Right lobe of liver (tissue), 4 donors: ENCODE measurements around the gene WDR90.

Experiments used
- CTCF ChIP-seq, 4 donors: fragments of 200-600 bp in 3 of 4; fragments of 450-650 bp in 1 of 4; IDR thresholded peaks; one replicate each; pipeline versions ENCODE4 v1.5.1 to v1.8.0; 2016 to 2022; ENCODE audit warnings: antibody characterized with exemption in 4 of 4, mild to moderate bottlenecking in 2 of 4
- POLR2A ChIP-seq: fragments of 450-650 bp; IDR thresholded peaks from one replicate; pipeline ENCODE4 v1.6.1; 2017; ENCODE audit warnings: antibody characterized with exemption, mild to moderate bottlenecking
- donor health status: DM: no; HTN: no; CAD: no.
- donor health status: DM: no; HTN: no; CAD: no.
- donor health status: DM: no; HTN: yes; CAD: no.

DNA sequence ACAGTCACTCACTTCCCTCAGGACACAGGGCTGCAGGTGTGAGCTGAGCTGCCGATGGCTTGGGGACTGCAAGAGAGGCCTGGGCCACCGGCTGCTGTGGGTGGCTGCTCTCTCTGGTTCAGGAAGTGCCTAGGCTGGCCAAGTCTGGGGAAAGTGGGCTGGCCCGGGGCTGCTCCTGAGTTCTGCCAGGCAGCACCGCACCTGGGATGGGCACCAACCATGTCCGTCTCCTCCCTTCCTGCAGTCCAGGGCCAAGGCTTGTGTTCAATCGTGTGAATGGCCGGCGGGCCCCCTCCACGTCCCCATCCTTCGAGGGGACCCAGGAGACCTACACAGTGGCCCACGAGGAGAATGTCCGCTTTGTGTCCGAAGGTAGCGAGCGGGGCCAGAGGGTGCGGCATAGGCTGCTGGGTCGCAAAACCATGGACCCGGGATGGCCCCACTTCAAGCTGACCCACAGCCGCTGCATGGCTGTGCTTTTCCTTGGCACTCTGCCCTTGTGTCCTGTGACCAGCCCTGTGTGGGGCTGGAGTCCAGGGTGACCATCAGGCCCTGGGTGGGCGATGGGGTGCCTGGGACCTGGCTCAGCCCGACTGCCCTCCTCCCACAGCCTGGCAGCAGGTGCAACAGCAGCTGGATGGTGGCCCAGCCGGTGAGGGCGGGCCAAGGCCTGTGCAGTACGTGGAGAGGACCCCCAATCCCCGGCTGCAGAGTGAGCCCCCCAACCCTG lies 1.8 kb upstream of the WDR90 start:
- TF ChIP-seq POLR2A = peak; percentile 33
- TF ChIP-seq CTCF (IDR thresholded peaks at IDR 0.05) = no peak
